Transverse colon (tissue), 4 donors: Measurements from ENCODE around the gene ELAC1. TPM values are rescaled to one million over a fixed set of nuclear protein-coding genes. Genes with fewer than 3 reads are reported as not detected.

Source experiments
- DNase-seq: peaks from one replicate; pipeline ENCODE4 v3.0.0-alpha.2; 2019
- H3K27ac ChIP-seq, 4 donors: fragments of 200-600 bp; sonication (generic); 2 replicates each; pipeline ENCODE4 v1.5.1; 2016 to 2018; ENCODE audit warnings: inconsistent platforms in 4 of 4
- H3K27me3 ChIP-seq: fragments of 200-600 bp; sonication (generic); 2 replicates; pipeline ENCODE4 v1.5.1; 2017; ENCODE audit warnings: inconsistent platforms
- H3K36me3 ChIP-seq, 4 donors: fragments of 200-600 bp; sonication (generic); 2 replicates each; pipeline ENCODE4 v1.5.1; 2017 to 2019; ENCODE audit warnings: inconsistent platforms in 4 of 4
- H3K4me1 ChIP-seq, 4 donors: fragments of 200-600 bp; sonication (generic); 2 replicates each; pipeline ENCODE4 v1.5.1; 2017 to 2020; ENCODE audit warnings: inconsistent platforms in 4 of 4
- H3K4me3 ChIP-seq, 4 donors: fragments of 200-600 bp; sonication (generic); 1 replicate in 1 of 4; 2 replicates in 3 of 4; pipeline versions ENCODE4 v1.5.1 to v1.6.1; 2017 to 2019; ENCODE audit warnings: inconsistent platforms in 4 of 4
- H3K9me3 ChIP-seq, 2 donors: fragments of 200-600 bp; sonication (generic); 2 replicates each; pipeline ENCODE4 v1.5.1; 2017 to 2019; ENCODE audit warnings: inconsistent platforms in 2 of 2
- CTCF ChIP-seq, 5 experiments: fragments of 200-600 bp in 3 of 5; fragments of 450-650 bp in 2 of 5; sonication (generic) in 3 of 5; IDR thresholded peaks; 1 replicate in 2 of 5; 2 replicates in 3 of 5; pipeline ENCODE4 v1.5.1; 2016 to 2017; ENCODE audit warnings: antibody characterized with exemption in 5 of 5, inconsistent platforms in 3 of 5, mild to moderate bottlenecking in 2 of 5, moderate library complexity in 1 of 5
- EP300 ChIP-seq: sonication (generic); formaldehyde crosslinking; IDR thresholded peaks from one replicate; pipeline ENCODE4 v1.6.1; 2017; ENCODE audit warnings: antibody characterized with exemption, low read depth
- POLR2A ChIP-seq: fragments of 450-650 bp; IDR thresholded peaks from one replicate; pipeline ENCODE4 v1.6.1; 2016; ENCODE audit warnings: antibody characterized with exemption, mild to moderate bottlenecking, moderate library complexity
- POLR2AphosphoS5 ChIP-seq, 3 donors: sonication (generic); formaldehyde crosslinking; IDR thresholded peaks; one replicate each; pipeline ENCODE4 v1.6.1; 2016; ENCODE audit warnings: antibody characterized with exemption in 3 of 3
- WGBS, 2 donors: methylation state at CpG; one replicate each; pipeline ENCODE4 v1.1.5; 2018; ENCODE audit warnings: low coverage in 1 of 2; 5-methylcytosine and 5-hydroxymethylcytosine counted together
- in situ Hi-C, 4 donors: fragments of 200-750 bp; cut with MboI; loops; one replicate each; pipeline versions ENCODE4 v1.15.0 to v1.15.1; 2017; ENCODE audit warnings: low sequenced_read_pairs in 3 of 4, low pct_ligation_motif_present in 1 of 4, low pct_unique_long_range_greater_than_20kb in 1 of 4
- intact Hi-C: fragments of 100-400 bp; cut with DNase I; formaldehyde crosslinking; loops from one replicate; pipeline ENCODE4 v1.15.1; 2023; ENCODE audit warnings: low total_unique reads
- total RNA-seq, 4 donors: library from RNA; depleted of rRNA; stranded (reverse); fragments of >200 nt; gene quantifications; one replicate each; pipeline ENCODE4 v1.1.0, GENCODE V29; 2016

Gene ELAC1
- total RNA-seq, 4 donors from 2014 or later: 3.2 to 9.6 (median 6.4) TPM; not detected in 1

GRCh38 chr18:51020536-51020935, 52.7 kb downstream of the ELAC1 start:
- Histone ChIP-seq H3K4me1 (no peaks in the 10 kb centered on the region), H3K9me3 (no peaks in the 10 kb centered on the region), H3K27me3 (no peaks in the 10 kb centered on the region), H3K36me3 (no peaks in the 10 kb centered on the region), H3K4me3 (no peak overlapping the region), H3K27ac (no peak overlapping the region)
- TF ChIP-seq POLR2AphosphoS5 (IDR thresholded peaks at IDR 0.05) (no peak), CTCF (IDR thresholded peaks at IDR 0.05) (no peak), POLR2A (no peak), EP300 (no peak)
- no peak for DNase-seq
- WGBS, 2 donors: 49 to 61% methylated on average over 3 to 5 of the region's 5 CpGs
- in situ Hi-C loops: no loop called here
- intact Hi-C loops: no loop called here

- no peak overlapping the region for H3K4me3 ChIP-seq
- intact Hi-C loops: no loop called here
Measured at GRCh38 chr18:51021226-51021965, 53.6 kb downstream of the ELAC1 start.

GRCh38 chr18:51025512-51025911, 57.7 kb downstream of the ELAC1 start:
- H3K4me1 ChIP-seq: peaks cover 7 to 22% (median 13%) of the 10 kb centered on the region in 4 donors
- no peaks in the 10 kb centered on the region for H3K27me3 ChIP-seq
- H3K4me3 ChIP-seq: no peak overlapping the region
- DNase-seq: no peak
- no peak overlapping the region for H3K27ac ChIP-seq
- no peaks in the 10 kb centered on the region for H3K36me3 ChIP-seq
- in situ Hi-C loops: loop anchor here in 2 of 4 donors (25.0 kb wide), 2 partner anchors 138 to 213 kb away; partner anchors contain the start of genes MRO (in 2 of the 2) and ME2 (in 1 of the 2)
- intact Hi-C loops: no loop called here
- WGBS, 2 donors: 99 to 100% methylated on average over 2 of the region's 2 CpGs
- TF ChIP-seq POLR2A: no peak
- TF ChIP-seq CTCF (IDR thresholded peaks at IDR 0.05): no peak
- no peak for TF ChIP-seq EP300
- TF ChIP-seq POLR2AphosphoS5 (IDR thresholded peaks at IDR 0.05): no peak
- H3K9me3 ChIP-seq: no peaks in the 10 kb centered on the region

More at GRCh38 chr18:51021226-51021965, 53.6 kb downstream of the ELAC1 start:
- Histone ChIP-seq H3K27me3 (no peaks in the 10 kb centered on the region), H3K4me1 (peaks cover 0 to 1% (median 0%) of the 10 kb centered on the region in 4 donors), H3K9me3 (no peaks in the 10 kb centered on the region), H3K36me3 (no peaks in the 10 kb centered on the region), H3K27ac (no peak overlapping the region)
- in situ Hi-C loops: no loop called here
- DNase-seq: no peak
- TF ChIP-seq POLR2A (no peak), CTCF (IDR thresholded peaks at IDR 0.05) (no peak), POLR2AphosphoS5 (IDR thresholded peaks at IDR 0.05) (no peak), EP300 (no peak)
- WGBS, 2 donors: 79 to 92% methylated on average over 4 to 5 of the region's 5 CpGs

GRCh38 chr18:51028201-51028805, 60.5 kb downstream of the ELAC1 start:
- intact Hi-C loops (no loop called here), in situ Hi-C loops (loop anchor here in 2 of 4 donors (25.0 kb wide), 2 partner anchors 141 to 216 kb away; partner anchors contain the start of genes MRO (in 2 of the 2) and ME2 (in 1 of the 2))
- Histone ChIP-seq H3K4me3 (no peak overlapping the region), H3K27ac (peak overlapping the region; percentile 28 to 99 (median 70)), H3K4me1 (peaks cover 9 to 44% (median 32%) of the 10 kb centered on the region in 4 donors), H3K27me3 (no peaks in the 10 kb centered on the region), H3K36me3 (no peaks in the 10 kb centered on the region), H3K9me3 (no peaks in the 10 kb centered on the region)
- 58 to 73% methylated on average over 2 to 4 of the region's 4 CpGs for WGBS, 2 donors
- peak; percentile 49 for DNase-seq
- TF ChIP-seq CTCF (IDR thresholded peaks at IDR 0.05): peak in 1 of 5 experiments; percentile 12
- no peak for TF ChIP-seq POLR2A
- no peak for TF ChIP-seq EP300
- peak in 1 of 3 donors; percentile 62 for TF ChIP-seq POLR2AphosphoS5 (IDR thresholded peaks at IDR 0.05)
